Body of pancreas (tissue), 4 donors: ENCODE results near the gene BTBD9. TPM values are rescaled to one million over a fixed set of nuclear protein-coding genes. Genes with fewer than 3 reads are reported as not detected.

Experiments used
- ATAC-seq: fragments of 150-250 bp; one replicate; pipeline ENCODE4 v1.9.1; 2016
- DNase-seq, 4 donors: peaks; one replicate each; pipeline ENCODE4 v3.0.0-alpha.2; 2019
- H3K27ac ChIP-seq, 4 donors: fragments of 200-600 bp; sonication (generic); 1 replicate in 3 of 4; 2 replicates in 1 of 4; pipeline versions ENCODE4 v1.5.1 to v1.6.1; 2016 to 2019; ENCODE audit warnings: mild to moderate bottlenecking in 1 of 4, mixed read lengths in 1 of 4, moderate library complexity in 1 of 4
- H3K27me3 ChIP-seq, 2 donors: fragments of 200-600 bp; sonication (generic); one replicate each; pipeline ENCODE4 v1.6.0; 2016; ENCODE audit warnings: mild to moderate bottlenecking in 1 of 2
- H3K36me3 ChIP-seq, 2 donors: fragments of 200-600 bp; sonication (generic); replicated peaks in 1 of 2; 2 replicates each; pipeline ENCODE4 v1.5.1; 2016; ENCODE audit warnings: low read depth in 2 of 2; ENCODE audit not compliant: insufficient read depth in 1 of 2
- H3K4me1 ChIP-seq: fragments of 200-600 bp; sonication (generic); one replicate; pipeline ENCODE4 v1.6.0; 2016
- H3K4me3 ChIP-seq, 2 donors: fragments of 200-600 bp; sonication (generic); 1 replicate in 1 of 2; 2 replicates in 1 of 2; pipeline ENCODE4 v1.5.1; 2016 to 2019
- H3K9me3 ChIP-seq, 3 donors: fragments of 200-600 bp; sonication (generic); 1 replicate in 2 of 3; 2 replicates in 1 of 3; pipeline ENCODE4 v1.5.1; 2016
- POLR2A ChIP-seq, 3 donors: fragments of 450-650 bp; IDR thresholded peaks; one replicate each; pipeline ENCODE4 v1.6.1; 2016; ENCODE audit warnings: antibody characterized with exemption in 3 of 3, mild to moderate bottlenecking in 2 of 3
- WGBS, 2 donors: methylation state at CpG; one replicate each; pipeline ENCODE4 v1.1.5; 2017; 5-methylcytosine and 5-hydroxymethylcytosine counted together
- intact Hi-C: fragments of 100-400 bp; cut with DNase I; formaldehyde crosslinking; loops from one replicate; pipeline ENCODE4 v1.15.1; 2023
- total RNA-seq, 2 donors: library from RNA; depleted of rRNA; stranded (reverse); fragments of >200 nt; gene quantifications; one replicate each; pipeline ENCODE4 v1.1.0, GENCODE V29; 2016
- TF ChIP-seq, protein P1 (sequence below), 7 experiments: fragments of 450-650 bp in 4 of 7; fragments of 200-600 bp in 3 of 7; sonication (generic) in 3 of 7; IDR thresholded peaks; one replicate each; pipeline ENCODE4 v1.5.1; 2016 to 2019; ENCODE audit warnings: antibody characterized with exemption in 7 of 7

BTBD9 gene
- total RNA-seq, 2 donors from 2014 or later: 11.9 to 29.3 TPM

DNA sequence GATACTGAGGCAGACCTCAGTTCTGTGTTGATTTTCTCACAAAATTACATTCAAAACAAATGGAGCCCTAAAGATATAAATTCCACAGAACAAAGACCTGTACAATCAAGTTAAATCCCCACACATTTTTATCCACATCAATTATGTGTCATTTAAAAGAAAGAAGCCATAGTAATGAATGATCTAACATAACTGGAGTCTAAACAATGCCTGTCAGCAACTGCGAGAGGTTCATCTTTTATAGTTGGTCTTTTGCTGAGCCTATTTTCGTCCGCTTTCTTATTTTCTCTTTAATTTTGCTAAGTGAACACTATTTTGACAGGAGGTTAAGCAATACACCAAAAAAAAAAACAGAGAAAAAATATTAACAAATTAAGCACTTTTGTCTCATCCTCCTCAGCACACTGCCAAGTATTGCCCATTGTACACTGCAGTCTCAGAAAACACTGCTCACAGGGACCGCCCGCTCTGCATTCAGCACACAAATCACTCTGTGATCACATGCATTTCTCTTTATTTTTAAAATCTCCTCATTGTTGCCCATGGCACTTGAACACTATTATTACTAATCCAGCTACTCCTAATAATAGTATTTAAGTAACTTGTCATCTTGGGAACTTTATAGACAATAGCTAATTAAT is 140.8 kb downstream of the BTBD9 start:
- intact Hi-C loops: loop anchor here (10.0 kb wide), 1 partner anchor 1164 kb away; no protein-coding TSS in a partner anchor

DNA sequence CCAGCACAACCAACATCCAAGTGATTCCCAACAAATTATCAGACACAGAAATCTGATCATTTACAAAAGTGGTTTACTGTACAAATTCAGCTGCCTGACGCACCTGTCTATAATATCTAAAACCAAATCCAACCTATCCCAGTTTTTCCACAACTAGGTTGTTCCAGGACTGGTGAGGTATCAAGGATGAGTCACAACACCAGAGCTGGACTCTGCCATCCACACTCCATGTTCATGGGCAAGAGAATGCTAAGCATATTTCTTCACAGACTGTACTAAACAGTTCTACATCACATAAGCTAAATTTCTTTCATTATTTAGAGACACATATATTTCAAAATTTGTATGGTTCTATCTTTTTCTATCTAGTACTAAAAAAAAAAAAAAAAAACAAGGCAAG is 141.6 kb downstream of the BTBD9 start:
- H3K27me3 ChIP-seq: no peaks in the 10 kb centered on the region
- H3K4me1 ChIP-seq: no peaks in the 10 kb centered on the region
- ATAC-seq: no peak
- intact Hi-C loops: loop anchor here (10.0 kb wide), 1 partner anchor 1163 kb away; no protein-coding TSS in a partner anchor
- 84 to 95% methylated on average over 1 of the region's 1 CpG for WGBS, 2 donors
- DNase-seq: no peak
- H3K9me3 ChIP-seq: no peaks in the 10 kb centered on the region
- H3K27ac ChIP-seq: no peak overlapping the region
- TF ChIP-seq, protein P1, sequence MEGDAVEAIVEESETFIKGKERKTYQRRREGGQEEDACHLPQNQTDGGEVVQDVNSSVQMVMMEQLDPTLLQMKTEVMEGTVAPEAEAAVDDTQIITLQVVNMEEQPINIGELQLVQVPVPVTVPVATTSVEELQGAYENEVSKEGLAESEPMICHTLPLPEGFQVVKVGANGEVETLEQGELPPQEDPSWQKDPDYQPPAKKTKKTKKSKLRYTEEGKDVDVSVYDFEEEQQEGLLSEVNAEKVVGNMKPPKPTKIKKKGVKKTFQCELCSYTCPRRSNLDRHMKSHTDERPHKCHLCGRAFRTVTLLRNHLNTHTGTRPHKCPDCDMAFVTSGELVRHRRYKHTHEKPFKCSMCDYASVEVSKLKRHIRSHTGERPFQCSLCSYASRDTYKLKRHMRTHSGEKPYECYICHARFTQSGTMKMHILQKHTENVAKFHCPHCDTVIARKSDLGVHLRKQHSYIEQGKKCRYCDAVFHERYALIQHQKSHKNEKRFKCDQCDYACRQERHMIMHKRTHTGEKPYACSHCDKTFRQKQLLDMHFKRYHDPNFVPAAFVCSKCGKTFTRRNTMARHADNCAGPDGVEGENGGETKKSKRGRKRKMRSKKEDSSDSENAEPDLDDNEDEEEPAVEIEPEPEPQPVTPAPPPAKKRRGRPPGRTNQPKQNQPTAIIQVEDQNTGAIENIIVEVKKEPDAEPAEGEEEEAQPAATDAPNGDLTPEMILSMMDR (IDR thresholded peaks at IDR 0.05): no peak
- no peak for TF ChIP-seq POLR2A (IDR thresholded peaks at IDR 0.05)
- no peaks in the 10 kb centered on the region for H3K36me3 ChIP-seq
- H3K4me3 ChIP-seq: no peak overlapping the region

More for the DNA sequence above, 140.8 kb downstream of the BTBD9 start:
- Histone ChIP-seq H3K4me1 (no peaks in the 10 kb centered on the region), H3K9me3 (no peaks in the 10 kb centered on the region), H3K27me3 (no peaks in the 10 kb centered on the region), H3K4me3 (no peak overlapping the region), H3K27ac (no peak overlapping the region), H3K36me3 (no peaks in the 10 kb centered on the region)
- ATAC-seq (no peak), DNase-seq (no peak)
- 69 to 71% methylated on average over 5 of the region's 5 CpGs for WGBS, 2 donors
- TF ChIP-seq, protein P1 (IDR thresholded peaks at IDR 0.05): no peak
- TF ChIP-seq POLR2A (IDR thresholded peaks at IDR 0.05): no peak

DNA sequence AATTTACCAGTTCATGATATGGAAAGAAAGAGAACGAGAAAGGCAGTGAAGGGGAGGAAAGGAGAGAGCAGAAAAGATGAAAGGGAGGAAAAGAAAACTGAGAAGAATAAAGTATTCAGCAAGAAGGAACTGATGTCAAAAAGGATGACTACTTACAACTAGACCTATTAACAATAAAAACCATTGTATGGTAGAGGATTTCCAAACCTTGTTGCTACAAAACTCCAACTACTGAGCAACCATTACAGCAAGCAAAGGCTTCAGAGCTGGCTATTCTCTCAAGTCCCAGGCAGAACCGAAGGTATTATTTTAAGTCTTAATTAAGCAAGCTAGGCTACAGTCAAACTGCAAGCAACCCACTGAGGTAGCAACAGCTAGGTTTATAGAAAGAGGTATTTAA is 142.2 kb downstream of the BTBD9 start:
- H3K4me1 ChIP-seq: no peaks in the 10 kb centered on the region
- no peaks in the 10 kb centered on the region for H3K27me3 ChIP-seq
- WGBS, 2 donors: 68 to 75% methylated on average over 2 of the region's 2 CpGs
- DNase-seq (no peak), ATAC-seq (no peak)
- TF ChIP-seq, protein P1 (IDR thresholded peaks at IDR 0.05): no peak
- no peak for TF ChIP-seq POLR2A (IDR thresholded peaks at IDR 0.05)
- H3K36me3 ChIP-seq: no peaks in the 10 kb centered on the region
- H3K4me3 ChIP-seq: no peak overlapping the region
- H3K27ac ChIP-seq: no peak overlapping the region
- no peaks in the 10 kb centered on the region for H3K9me3 ChIP-seq
- intact Hi-C loops: loop anchor here (10.0 kb wide), 1 partner anchor 1163 kb away; no protein-coding TSS in a partner anchor

DNA sequence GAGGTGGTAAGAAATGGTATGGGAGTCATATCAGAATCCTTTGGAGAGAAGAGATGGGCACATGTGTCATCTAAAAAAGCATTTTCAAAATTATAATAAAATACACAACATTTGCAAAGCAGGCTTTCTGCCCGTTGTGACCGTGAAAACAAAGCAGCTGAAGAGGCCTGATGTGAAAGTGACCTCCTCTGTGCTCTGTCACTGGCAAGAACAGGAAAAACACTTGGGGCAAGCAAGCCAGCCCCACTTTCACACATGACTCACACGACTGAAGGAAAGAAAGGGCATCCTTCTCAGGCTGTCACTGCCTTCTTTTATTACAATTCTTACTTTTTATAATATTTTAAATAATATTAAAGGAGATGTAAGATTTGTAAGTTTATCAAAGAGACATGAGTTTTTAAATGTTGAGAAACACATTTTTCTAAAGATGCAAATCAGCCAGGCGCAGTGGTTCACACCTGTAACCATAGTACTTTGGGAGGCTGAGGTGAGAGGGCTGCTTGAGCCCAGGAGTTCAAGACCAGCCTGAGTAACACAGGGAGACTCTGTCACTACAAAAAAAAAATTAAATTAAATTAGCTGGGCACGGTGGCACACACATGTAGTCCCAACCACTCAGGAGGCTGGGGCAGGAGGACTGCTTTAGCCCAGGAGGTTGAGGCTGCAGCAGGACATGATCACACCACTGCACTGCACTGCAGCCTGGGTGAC is 143.7 kb downstream of the BTBD9 start:
- no peak for ATAC-seq
- no peaks in the 10 kb centered on the region for H3K9me3 ChIP-seq
- WGBS, 2 donors: 68 to 79% methylated on average over 5 of the region's 5 CpGs
- H3K4me3 ChIP-seq: no peak overlapping the region
- no peaks in the 10 kb centered on the region for H3K4me1 ChIP-seq
- TF ChIP-seq, protein P1 (IDR thresholded peaks at IDR 0.05): no peak
- no peak for TF ChIP-seq POLR2A (IDR thresholded peaks at IDR 0.05)
- intact Hi-C loops: loop anchor here (10.0 kb wide), 1 partner anchor 1161 kb away; no protein-coding TSS in a partner anchor
- H3K27ac ChIP-seq: no peak overlapping the region
- H3K27me3 ChIP-seq: no peaks in the 10 kb centered on the region
- no peak for DNase-seq
- H3K36me3 ChIP-seq: no peaks in the 10 kb centered on the region
